NCI-H1694 (cell line): Measurements from ENCODE around the gene NKX2-3.

Experiments used
- DNase-seq: peaks from one replicate; lab custom pipeline; 2025; lab: John Stamatoyannopoulos, UW

NKX2-3 gene

GRCh38 chr10:99526861-99527504 lies 5.8 kb upstream of the NKX2-3 start:
- no peak for DNase-seq

DNA sequence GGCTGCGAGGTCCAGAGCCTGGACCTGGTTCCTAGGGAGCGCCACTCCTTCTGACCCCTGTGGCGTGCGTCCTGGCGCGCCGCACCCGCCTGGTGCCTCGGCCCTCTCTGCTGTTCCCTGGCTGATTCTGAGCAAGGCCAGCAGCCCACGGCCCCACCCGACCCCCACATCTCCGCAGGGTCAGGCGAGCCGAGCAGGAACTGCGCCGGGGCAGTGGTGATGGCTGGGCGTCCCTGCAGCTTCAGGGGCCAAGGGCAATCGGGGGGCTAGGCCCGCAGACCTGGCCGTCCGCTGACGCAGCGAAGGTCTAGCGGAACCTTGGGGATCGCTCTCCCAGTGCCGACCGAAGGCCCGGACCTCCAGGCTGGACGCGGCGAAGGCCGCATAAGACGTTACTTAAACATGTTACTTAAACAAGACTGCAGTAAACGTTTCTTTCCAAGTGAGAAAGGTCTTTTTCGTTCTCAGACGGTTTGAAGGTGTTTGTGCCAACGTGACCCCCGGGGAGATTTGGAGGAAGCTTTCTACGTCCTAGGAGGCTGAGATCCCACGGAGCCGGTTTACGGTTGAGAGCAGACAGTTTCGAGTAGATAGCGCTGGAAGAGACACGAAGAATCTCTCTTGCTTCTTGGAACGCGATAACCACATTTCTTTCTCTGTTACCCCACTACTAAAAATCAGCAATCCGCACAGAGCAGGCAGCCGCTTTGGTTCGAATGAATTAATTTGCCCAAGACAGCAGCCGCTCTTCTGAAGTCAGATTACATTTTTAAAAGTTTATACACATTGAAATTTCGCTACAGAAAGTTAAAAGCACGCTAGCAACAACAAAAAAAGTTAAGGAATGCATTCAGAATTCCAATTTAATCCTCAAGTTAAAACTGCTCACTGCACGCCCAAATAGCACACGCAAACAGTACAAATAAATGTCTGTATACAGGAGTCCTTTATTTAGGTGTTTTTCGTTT lies 4.9 kb upstream of the NKX2-3 start:
- DNase-seq, result no peak

DNA sequence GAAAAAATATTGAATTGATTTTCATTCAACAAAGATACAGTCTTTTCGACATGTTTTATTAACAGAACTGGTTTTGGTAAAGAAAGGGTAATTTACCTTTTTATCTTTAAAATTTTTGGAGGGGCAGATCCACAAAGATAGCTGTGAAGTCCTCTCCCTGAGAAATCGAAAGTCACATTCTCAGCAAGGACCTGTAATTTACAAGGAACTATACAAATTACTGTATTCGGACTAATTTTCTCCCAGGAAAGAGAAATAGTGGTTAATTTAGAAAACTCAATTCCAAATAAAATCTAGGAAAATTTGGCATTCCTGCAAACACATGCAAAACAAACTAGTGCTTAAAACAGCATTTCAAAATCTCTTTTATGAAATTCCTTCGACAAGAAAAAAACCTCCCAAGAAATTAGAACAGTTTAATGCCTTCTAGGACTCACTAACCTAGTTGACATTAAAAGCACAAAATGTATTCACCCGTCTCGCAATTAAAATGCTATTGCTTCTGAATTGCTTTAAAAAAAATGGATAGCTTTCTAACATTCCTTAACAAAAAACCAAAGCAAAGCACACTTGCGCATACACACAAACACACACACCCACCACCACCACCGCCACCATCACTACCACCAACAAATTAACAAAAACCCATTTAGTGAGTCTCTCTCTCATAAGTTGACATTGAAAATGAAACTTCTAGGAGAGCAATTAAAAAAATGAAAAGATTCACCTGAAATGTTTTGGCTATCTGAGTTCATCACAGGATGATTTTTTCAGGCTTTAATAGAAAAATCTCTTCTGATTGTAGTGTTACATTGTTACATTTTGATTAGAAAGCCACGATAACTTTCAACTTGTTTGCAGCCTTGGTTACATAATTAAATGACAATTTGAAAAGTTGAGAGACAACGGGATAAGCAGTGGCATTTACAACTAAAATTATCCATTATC lies 4.0 kb upstream of the NKX2-3 start:
- DNase-seq, result no peak

DNA sequence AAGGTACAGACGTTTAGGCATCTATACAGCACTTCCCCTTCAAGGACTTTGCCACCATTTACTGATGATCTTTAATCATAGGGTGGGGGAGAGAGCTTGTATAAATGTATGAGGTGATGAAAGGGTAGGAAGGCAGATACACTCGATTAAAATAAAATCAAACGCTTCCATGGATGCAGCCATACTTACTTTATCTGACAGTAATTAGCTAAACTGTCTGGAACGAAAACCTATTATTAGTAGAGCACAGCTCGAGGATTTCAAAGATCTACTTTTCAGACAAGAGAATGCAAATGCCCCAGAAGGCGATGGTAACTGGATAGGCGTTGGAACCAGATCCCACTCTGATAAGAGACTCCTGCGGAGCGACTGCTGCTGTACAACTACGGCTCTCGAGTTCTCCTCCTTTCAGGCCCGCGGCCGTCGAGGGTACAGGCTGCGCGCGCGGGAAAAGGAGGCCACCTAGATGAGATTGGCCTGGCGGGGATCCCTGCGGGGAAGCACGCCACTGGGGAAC lies 3.1 kb upstream of the NKX2-3 start:
- DNase-seq, result no peak

GRCh38 chr10:99530108-99531025 lies 2.4 kb upstream of the NKX2-3 start:
- DNase-seq, result no peak

- no peak for DNase-seq
Observed at GRCh38 chr10:99531026-99531695, 1.6 kb upstream of the NKX2-3 start.

DNA sequence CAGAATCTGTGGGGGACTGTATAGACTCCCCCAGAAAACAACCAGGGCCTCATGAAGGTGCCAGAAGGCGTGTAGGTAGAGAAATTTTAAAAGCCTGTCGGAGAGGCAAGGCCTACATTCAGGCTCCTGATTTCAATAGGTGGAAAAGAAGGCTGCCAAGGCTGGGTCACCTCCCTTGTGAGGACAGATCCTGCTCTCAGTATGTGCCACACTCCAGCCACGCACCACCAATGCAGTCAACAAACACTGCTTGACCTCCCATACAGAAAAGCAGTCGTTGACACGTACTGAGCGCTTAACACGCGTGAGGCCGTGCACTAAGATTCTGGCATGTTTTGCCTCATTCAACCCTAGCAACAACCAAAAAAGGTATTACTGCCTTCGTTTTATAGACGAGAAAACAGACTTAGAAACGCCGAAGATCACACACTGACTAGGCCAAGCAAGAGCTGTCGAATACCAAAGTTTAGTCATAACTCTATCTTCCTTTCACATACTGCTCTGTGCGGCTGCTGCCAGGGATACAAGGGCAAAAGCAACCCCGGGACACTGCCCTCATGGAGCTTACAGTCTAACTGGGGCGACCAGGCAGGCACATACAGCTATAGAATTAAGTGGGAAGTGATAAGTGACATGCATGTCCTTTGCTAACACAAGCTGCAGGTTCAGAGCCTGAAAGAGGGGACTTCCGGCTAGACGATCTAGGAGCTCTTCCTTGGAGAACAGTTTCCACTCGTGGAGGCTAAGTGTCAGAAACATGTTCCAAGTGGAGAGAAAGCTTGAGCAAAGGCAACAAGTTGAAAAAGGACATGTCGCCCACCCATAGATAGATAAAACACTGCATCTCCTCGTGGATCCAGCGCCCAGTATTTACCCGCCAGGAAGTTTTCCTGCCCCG lies 797 bp upstream of the NKX2-3 start:
- DNase-seq, result no peak

DNA sequence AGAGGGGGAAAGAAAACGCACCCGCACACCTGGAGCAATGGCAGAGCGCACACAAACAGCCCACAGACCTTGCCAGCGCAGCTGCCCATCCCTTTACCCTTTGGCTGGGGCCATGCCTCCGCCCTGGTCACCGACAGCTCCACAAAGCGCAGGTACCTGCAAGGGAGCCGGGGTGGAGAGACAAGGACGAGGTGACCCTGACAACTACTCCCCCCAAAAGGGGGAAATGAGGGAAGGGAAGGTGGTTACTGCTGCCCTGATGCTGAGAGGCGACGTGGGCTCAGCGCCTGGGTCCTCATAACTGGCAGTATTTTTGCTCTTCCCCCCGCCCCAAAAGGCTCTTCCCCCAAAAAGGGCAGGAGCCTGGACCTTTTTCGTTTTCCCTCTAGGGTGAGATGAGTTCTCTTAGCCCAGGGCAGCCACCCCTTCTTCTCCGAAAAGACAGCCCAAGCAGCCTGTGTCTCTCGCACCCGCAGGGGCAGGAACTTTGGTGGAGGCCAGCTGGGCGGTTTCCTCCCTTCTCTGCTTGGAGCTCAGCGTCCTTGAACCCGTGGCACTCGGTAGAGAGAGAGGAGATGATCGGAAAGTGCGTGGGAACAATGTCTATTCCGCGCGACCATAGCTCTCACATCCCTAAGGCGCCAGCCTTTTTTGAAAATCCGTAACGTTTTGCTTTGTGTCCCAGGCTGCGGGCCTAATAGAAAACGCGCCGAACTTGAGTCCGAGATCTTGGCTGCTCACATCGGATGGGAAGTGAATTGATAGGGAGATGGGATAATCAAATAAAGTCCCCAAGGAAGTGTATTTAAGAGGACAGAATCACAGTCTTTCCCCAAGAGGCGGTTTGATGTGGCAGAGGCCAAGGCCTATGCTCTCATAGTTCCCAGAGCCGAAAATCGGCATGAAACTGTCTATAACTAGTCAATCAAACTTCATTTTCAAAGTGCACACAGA lies 1.0 kb downstream of the NKX2-3 start:
- DNase-seq, result no peak

- no peak for DNase-seq
Observed at GRCh38 chr10:99534450-99534938, 1.8 kb downstream of the NKX2-3 start.

GRCh38 chr10:99534939-99535763 lies 2.4 kb downstream of the NKX2-3 start:
- no peak for DNase-seq

GRCh38 chr10:99535764-99536337 lies 3.1 kb downstream of the NKX2-3 start:
- DNase-seq, result no peak

- no peak for DNase-seq
Observed at GRCh38 chr10:99536338-99537085, 3.8 kb downstream of the NKX2-3 start.

GRCh38 chr10:99537086-99537988 lies 4.6 kb downstream of the NKX2-3 start:
- DNase-seq, result no peak

- no peak for DNase-seq
Observed at GRCh38 chr10:99537989-99538917, 5.5 kb downstream of the NKX2-3 start.
